Fibroblast of gingiva (primary cell): ENCODE results near the gene PER2.
A peak's percentile ranks its signal among the peaks of the same experiment; 100 is the strongest.
"Not testable (repeated sequence)": the region's sequence is repeated elsewhere in the genome, so short reads cannot be mapped to it uniquely, and the experiment has no call there.

Experiments
- DNase-seq: peaks from one replicate; pipeline ENCODE4 v3.0.0-alpha.2; 2011; ENCODE audit warnings: low read depth

The PER2 gene

DNA sequence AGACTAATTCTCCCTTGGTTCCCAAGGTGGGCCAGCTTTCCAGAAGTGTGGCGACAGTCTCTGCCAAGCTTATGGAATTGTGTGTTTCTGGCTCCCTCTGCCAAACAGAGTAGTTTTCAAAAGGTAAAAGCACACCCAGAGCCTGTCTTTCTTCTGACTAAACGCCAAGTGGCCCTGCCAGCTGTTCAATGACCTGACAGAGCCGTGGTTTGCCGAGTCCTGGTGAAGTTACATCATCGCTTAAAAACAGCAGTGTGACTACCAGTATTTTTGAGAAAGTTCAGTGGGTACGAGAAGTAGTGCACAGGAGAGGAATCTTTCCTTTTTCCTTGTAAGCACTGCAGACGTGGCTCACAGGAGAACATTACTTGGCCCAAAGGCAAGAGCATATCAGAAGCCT, 1.9 kb downstream of the PER2 start:
- peak; percentile 67 for DNase-seq

DNA sequence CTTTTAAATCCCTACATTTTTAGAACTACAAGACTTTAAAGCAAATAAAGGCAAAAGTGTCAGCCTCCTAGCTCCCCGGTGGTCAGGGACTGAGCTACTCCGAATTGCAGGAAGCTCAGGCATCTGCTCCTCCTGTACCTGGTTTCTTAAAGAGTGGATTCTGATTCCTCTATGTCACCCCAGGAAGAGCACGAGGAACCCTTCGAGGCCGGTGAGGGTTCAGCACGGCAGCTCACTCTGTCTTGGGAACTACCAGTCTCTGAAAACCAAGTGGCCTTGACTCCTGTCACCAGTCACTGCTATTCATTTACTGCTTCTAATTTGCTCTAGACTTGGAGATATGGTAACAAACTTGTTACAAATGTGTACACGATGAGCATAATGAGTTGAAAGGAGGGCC, 2.3 kb downstream of the PER2 start:
- DNase-seq: no peak

DNA sequence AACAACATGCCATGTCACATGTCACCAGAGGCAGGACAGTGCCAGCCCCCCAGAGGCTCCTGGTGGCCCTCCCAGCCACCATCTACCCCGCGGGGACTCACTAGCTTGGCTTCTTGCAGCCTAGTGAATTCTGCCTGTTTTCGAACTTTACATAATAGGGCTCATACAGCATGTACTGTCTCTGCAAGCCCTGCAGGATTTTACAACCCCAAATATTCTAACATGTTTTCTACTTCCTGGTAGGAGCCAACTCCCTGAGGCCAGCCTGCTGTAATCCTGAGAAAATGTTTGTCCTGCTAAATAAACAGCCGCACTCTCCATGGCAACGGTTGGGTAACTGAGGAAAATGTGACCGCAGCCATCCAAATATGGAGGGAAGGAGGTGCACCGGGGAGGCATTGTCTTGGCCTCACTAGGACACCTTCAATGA, 2.7 kb downstream of the PER2 start:
- peak; percentile 97 for DNase-seq

DNA sequence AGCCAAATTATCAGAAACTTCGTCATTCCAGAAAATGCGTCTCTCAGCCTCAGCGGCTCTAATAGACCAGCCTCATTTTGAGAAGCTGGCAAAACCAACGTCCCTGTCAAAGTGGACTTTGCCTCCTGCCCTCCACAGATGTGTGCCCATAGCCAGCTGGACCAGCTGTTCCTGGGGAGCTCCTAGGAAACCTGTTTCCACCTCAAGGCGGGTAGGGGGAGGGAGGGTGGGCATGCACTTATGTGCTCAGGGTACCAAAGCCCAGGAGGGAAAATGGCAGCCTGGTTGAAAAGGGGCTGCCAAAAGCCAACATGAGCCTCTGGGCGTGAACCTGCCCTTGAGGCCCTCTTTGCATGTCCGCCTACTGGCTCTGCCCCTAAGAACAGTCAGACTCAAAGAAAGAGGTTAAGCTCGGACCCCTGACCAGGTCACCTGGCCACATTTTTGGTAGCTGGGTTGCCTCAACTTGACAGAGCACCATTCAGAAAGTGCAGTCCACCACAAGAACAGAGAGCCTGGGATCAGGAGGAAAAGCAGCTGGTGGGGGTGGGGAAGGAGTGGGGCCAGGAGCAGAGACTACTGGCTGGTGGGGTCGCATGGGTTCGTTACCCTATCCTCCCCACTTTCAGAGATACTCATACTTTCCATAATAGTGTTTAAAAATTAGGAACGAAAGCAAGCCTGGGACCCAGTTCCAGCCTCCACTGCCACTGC, 3.5 kb downstream of the PER2 start:
- no peak for DNase-seq

DNA sequence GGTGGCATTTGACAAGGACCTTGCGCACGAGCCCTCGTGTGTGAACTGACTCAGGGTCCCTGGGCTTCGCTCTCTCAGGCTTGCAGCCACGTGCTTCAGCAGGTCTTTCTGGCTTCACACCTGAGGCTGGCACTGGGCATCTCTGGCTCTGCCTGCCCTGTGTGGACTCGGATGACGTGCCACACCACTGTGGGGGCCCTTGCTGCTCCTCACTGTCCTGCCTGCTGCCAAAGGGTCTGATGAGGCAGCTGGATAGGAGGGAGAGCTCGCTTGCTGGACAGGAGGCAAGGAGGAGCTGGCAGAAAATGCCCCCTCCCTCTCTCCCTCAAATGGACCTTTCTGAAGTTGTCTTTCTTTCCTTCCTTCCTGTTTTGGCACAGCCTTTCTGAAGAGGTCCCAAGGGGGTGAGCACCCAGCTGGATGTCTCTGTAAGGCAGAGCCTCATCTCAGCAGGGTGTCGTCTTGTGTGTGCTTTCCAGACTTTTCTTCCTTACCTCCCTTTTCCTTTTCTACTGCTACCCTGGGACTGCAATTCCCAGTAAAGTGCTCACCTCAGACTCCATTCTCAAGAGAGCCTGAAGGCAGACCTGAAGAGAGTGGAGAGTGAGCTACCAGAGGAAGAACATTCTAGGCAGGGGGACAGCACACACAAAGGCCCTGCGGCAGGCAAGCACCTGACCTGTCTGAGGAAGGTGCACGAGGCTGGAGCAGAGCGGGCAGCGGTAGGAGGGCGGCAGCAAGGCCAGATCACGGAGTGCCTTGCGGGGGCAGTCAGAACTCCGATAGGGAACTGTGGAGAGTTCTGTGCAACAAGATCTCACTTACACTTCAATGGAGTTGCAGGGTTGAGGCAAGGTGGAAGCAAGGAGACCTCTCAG, 5.3 kb downstream of the PER2 start:
- DNase-seq: no peak

DNA sequence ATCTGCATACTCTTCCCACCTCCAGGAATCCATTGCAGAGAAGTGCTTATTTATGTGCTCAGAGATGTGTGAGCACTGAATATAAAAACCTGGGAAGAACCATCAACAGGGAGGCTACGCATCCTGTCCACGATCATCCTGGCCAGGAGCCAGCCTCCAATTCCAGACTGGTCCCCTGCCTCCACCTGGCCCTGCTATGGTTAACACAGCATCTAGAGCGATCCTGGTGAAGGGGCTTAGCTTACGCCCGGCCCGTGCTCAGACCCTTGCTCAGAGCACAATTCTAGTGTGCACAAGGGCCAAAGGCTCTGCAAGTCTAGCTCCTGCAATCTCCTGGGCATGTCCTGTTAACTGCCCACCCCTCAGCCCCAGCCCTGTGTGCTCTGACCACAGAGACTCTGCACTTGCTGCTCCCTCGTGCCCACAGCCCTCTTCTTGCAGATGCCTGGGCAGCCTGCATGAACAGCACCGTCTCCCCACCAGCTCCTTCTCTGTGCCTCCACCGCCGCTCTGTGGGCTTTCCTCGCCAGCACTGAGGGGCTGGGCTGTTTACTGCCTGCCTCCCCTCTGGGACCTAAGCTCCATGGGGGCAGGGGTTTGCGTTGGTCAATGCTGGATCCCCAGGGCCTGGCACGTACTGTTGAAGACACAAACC, 6.5 kb downstream of the PER2 start:
- no peak for DNase-seq

DNA sequence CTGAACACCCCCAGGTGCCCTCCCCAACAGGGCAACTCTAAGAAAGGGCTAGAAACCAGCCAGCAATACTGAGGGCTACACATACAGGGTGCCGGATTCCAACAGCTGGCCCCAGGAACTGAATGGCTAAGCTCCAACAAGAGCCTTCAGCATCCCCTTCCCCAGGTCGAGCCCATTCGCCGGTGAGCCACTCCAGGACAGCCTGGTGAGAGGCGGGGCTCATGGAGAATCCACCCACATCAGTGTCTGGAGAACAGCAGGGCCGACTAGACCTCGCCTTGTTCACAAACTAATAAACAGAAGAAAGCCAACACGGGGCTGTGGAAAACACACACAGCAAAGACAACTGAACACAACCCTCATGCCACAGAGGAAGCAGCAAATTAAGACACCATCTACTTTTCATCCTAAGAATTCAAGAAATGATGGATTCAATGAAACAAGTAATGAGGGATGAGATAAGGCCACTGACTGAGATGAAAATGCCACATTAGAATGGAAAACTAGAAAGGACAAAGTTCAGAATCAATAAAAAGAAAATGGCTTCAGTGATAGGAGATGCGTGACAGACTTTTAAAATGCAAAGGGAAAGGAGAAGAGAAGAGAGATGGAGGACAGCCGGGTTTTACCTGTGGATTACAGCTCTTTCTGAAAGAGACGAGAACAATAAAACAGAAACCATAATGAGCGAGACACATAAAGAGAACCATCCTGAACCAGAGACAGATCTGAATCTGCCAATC, 8.2 kb downstream of the PER2 start:
- DNase-seq: no peak

DNA sequence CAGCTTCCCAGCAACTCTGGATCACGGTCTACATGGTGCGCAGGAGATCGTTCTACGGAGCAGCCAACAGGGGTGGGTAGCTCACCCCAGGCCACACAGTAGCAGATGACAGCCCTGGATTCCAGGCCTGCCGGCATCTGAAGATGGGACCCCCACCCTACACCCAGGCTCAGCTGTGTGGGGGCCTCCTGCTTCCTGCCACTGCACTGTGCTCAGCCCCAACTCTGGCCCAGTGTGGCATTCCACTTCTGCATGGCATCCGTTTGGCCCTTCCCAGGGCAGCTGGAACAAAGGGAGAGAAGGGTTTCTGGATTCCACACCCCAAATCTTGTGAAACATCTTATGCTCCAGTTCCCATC, 9.1 kb downstream of the PER2 start:
- DNase-seq: no peak

DNA sequence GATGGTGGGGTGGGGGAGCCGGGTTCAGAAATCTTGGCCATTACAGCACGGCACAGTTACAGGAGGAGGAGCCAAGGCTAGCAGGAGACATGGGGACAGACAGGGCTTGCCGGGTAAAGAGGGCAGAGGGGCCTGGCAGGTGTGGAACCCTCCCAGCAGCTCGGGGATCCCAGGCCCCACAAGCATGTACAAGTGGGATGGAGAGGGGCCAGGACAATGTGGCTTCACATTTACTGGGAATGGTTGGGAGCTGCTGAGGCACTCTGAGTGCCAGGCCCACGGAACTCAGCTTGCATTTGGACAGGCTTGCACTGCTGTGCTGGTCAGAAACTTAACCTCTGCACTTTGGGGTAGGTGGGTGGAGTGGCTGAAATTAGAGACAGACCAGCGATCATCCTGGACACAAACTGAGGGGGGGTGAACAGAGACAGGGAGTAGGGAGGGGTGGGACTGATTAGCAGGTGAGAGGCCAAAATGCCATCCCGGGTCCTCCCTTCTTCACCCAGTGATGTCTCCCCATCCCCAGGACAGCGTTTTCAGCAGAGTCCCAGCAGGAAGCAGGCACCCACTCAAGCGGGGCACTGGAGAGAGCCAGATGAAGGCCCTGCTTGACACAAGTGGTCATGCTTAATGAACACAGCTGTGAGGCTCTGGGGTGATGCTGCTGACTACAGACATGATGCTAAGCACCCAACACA, 9.6 kb downstream of the PER2 start:
- DNase-seq: no peak

DNA sequence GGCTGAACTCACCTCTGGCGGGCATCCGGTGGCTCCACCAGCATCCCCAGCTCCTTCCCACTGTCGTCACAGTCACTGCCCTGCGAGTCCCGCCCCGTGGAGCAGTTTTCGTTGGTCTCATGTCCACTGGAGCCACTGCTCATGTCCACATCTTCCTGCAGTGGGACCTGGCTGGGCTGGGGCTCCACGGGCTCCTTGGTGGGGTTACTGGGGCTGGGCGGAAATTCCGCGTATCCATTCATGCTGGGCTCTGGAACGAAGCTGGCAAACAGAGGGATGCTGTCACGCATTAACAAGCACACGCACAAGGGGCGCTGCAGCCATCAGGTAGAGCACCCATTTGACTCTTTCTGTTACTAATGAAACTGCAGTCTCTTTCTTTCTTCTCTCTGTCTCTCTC, 10.7 kb downstream of the PER2 start:
- DNase-seq: no peak

DNA sequence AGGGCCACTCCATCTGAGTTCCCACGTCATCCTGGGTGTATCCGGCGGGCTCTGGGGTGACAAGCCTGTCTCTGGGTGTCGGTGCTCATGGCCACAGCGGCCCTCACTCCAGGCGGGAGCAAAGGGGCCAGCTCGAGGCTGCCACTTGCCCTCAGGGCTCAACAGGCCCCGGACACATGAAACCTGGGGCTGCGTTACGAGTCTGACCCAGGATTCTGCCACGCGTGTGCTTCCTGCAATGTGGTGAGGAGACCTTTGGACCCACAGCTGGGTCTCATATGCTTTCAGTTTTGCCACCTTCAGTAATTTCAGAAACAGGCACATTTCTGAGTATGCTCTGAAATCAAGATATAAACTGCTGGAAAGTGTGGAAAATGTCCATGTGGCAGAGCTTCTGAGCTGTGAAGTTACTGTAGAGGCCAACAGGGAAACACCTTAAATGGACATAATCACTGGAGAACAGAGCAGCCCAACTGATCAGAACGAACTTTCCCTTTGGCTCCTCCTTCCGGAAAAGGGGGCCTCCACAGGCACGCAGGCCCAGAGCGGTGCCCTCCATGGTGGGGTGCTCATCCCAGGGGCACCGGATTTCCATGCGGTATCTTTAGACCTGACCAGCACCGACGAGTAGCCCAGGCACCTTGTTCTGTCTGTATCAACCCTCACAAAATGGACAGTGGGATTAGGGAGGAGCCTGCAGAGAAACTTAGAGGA, 14.1 kb downstream of the PER2 start:
- DNase-seq: no peak

DNA sequence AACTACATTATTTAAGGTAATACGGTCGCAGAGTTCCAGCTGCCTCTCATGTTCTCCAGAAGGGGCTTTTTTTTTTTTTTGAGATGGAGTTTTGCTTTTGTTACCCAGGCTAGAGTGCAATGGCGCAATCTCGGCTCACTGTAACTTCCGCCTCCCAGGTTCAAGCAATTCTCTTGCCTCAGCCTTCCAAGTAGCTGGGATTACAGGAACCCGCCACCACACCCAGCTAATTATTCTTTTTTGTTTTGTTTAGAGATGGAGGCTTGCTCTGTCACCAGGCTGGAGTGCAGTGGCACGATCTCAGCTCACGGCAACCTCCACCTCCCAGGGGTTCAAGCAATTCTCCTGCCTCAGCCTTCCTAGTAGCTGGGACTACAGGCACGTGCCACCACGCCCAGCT, 15.0 kb downstream of the PER2 start:
- DNase-seq: not testable (repeated sequence)

DNA sequence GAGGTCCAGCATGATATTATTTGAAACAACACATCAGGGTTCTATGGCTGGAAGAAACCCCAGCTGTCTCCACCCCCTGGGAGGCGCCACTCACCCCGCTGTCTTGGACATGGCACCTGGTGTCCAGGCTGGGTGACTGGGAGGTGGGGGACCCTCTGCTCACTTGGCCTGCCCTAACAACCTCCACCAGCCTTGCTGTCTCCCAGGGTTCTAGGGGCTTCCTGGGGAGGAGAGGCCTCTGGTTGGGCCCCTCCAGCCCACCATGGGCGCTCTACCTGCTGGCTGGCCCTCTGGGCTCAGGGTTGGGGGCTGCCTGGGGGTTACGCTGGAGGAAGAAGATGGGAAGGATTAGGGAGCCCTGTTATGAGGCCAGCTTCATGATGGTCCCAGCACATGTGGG, 16.3 kb downstream of the PER2 start:
- no peak for DNase-seq

DNA sequence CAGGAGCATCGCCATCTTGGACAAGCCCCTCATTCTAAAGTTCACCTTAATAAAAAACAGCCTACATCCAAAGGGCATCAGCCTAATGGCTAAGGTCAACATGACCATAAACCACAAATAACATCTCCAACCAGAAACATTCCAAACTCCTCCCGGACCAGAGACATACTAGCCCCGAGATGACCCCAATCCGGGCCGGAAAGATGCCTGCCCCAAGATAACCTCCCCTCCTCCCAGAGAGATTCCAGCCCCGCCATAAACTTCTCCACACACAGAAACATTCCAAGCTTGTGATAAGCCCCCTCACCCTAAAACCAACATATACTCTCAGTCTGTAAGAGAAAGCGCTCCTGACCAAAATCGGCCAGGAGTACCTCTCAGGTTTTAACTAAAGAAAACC, 16.7 kb downstream of the PER2 start:
- DNase-seq: not testable (repeated sequence)

DNA sequence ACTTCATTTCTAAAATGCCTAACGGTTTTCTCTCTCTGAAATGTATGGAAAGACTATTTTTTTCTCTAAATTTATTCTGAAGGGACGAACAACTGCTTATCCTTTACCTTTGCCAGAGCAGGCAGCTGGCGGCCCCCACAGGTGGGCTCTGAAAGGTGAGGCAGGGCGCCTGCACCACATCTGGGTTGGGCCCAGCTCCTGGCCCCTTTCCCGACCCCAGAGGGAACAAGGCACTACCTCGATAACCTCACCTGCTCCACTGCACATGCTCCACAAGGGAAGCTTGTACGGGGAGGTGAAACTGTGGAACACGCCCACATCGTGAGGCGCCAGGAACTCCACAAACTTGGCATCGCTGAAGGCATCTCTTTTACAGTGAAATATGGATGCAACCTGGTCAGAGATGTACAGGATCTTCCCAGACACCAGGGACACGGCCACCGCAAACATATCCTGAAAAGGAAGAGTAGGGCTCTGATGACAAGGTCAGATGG, 17.3 kb downstream of the PER2 start:
- no peak for DNase-seq

DNA sequence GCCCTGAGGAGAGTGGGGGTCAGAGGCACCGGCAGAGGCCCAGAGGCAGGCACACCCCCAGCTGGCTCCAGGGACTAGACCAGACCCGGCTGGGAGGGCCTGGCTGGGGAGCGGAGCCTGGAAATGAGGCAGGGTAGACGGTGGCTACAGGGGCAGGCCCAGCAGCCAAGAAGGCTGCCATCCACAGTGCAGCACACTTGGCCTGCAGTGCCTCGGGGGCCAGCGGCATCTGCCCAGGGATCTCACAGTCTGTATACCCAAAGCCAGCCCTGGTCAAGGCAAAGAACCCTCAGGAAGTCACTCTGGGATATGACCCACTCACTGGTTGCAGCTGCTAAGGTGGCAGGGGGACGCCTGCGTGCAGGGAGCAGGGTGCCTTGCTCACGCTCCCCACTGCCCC, 17.8 kb downstream of the PER2 start:
- DNase-seq: no peak

DNA sequence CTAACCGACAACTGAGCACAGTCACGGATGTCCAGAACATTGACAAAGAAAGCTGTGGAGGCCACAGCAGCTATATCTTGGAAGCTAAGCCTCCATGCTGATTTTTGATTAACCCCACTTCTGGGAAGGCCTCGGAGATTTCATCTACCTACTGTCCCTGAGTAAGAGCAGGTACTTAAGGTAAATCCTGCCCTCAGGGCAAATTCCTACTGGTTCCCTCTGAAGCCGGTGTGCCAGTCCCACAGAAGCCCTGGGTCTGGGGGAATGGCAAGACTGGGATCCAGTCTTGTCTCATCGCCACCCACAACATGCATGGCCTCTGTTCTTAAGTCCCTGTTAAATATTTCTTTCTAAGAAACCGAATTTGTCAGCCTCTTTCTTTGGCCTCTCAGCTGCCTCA, 18.7 kb downstream of the PER2 start:
- DNase-seq: no peak

DNA sequence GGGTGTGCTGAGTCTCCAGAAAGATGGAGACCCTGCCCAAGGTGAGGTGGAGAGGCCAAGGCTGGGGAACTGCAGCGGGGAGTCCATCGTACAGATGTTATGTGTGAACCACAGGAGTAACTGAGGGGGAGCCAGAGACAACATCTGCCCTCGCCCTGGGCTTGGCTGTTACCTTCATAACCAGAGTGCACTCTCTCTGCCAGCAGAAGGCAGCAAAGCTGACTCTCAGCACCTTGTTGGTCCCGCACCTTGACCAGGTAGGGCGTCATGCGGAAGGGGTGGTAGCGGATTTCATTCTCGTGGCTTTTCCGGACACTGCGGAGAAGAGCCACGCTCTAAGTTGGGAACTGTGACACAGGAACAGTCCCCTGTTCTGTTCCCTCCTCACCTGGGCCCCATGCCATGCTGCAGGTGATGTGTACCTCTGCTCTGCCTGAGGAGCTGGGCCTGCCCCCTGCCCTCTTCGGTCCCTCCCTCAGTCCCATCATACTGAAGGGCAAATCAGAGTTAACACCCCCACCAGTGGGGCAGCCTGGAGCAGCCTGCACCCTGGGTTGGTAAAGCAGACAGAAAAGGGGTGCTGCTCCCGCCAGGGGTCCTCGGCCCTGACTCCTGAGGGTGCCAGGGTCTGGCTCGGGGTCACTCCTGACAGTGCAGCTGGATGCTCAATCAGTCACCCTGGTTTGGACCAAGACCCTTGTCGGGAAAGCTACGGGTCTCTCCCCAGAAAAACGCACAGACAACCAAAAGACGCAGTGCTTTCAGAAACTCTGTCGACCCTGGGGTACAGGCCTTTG, 20.3 kb downstream of the PER2 start:
- DNase-seq: no peak

DNA sequence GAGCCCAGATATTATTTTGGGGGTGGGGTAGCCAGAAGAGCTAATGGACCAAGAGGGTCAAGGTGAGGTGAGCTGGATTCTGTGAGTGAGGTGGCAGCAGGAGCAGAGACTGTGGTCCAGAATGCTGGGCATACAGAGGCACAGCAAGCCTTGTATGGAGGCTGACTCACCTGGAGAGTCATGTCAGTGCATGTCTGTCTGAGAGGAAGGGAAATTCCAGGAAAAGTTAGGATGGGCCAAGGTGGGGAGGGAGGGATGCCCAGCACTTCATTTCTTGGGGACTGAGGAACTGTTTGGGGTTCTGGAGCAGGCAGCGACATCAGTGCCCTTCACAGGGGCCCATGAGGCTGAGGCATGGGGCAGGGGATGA, 21.1 kb downstream of the PER2 start:
- DNase-seq: no peak

DNA sequence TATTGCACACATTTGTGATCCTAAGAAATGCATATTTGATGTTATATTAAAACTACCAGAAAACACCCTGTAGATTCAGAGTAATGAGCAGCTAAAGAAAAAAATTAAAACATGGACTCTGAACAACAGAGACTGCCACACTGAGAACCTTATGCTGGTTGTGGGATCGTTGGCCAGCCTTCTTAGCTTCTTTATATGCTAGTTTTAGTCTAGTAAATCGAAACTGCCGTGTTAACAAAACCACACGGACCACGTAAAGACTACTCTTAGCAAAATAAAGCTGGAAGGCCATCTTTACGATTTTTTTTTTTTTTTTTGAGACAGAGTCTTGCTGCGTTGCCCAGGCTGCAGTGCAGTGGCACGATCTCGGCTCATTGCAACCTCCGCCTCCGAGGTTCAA, 22.8 kb downstream of the PER2 start:
- DNase-seq: no peak
